Measurements from ENCODE around the gene DOK1.

The DOK1 gene

DNA sequence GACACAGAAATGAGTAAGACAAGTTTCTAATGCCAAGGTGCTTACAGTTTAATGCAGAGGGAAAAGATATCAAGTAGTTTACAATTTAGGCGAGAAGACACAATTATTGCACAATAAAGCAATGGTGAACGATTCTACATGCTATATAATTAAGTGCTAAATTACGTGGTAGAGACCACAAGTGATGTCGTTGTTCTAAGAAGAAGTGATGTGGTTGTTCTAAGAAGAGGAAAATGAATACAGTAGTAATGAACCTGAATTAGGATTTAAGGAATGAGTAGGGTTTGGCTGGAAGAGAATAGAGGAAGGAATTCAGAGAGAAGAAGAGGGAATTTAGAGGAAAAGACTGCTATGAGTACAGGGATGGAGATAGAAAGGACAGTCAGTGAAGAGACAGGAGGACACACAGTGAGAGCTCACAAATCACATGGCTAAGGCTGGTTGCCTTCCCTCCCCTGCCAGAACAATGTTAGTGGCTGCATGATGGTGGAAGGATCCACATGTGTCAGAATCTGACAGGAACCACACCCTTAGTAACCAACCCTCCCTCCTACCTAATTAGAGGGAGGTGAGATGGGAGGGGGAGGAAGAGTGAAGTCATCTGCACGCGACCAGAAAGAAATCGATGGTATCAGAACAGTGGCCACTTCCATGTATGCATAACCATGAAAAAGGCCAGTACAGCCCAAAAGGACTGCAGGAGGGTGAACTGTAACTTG lies 48.9 kb downstream of the DOK1 start:
- no peak for DNase-seq

DNA sequence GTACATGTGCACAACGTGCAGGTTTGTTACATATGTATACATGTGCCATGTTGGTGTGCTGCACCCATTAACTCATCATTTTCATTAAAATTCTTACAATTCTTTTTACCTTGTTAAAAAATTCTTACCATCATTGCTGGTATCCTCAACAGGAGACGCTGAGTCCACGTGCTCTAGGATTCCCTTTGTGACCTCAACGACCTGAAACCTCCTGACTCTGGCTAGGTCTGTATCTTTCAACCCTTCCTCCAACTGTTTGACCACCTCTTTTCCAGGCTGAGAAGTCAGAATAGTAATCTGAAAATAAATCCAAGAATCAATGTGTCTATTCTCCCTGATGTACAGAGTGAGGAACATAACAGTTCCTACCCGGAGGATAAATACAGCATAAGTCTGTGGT lies 52.4 kb downstream of the DOK1 start:
- no peak for DNase-seq

Measured in NCI-H345 (cell line).